SK-N-SH treated with all-trans-retinoic acid at 6 μM for 48 hours (cell line): ENCODE measurements around the gene PPFIA4.

ENCODE experiments used
- ATAC-seq: fragments of 200-7000 bp; cut with Tn5 transposase; 3 replicates; pipeline ENCODE4 v1.9.1; 2020; ENCODE audit warnings: mild to moderate bottlenecking, moderate library complexity
- ARNTL ChIP-seq: fragments of 450-650 bp; formaldehyde crosslinking; IDR thresholded peaks from 2 replicates; pipeline ENCODE4 v1.5.0; 2020; ENCODE audit warnings: low read depth, mild to moderate bottlenecking, moderate library complexity, borderline replicate concordance
- BACH2 ChIP-seq: fragments of 250-450 bp; sonication (Bioruptor Pico); IDR thresholded peaks from 2 replicates; pipeline ENCODE4 v1.9.0; 2021; ENCODE audit warnings: mild to moderate bottlenecking, borderline replicate concordance
- CSDC2 ChIP-seq: fragments of 250-450 bp; sonication (Bioruptor Pico); IDR thresholded peaks from 2 replicates; pipeline ENCODE4 v1.5.0; 2020; ENCODE audit warnings: mild to moderate bottlenecking, moderate library complexity
- ESRRG ChIP-seq: fragments of 250-450 bp; sonication (Bioruptor Pico); IDR thresholded peaks from 2 replicates; pipeline ENCODE4 v1.6.1; 2021; ENCODE audit warnings: mild to moderate bottlenecking
- GLIS3 ChIP-seq: fragments of 250-450 bp; sonication (Bioruptor Pico); IDR thresholded peaks from 2 replicates; pipeline ENCODE4 v1.5.0; 2020; ENCODE audit warnings: mild to moderate bottlenecking, moderate library complexity
- ISL1 ChIP-seq: fragments of 250-450 bp; sonication (Bioruptor Pico); IDR thresholded peaks from 2 replicates; pipeline ENCODE4 v2.1.2; 2022; ENCODE audit warnings: mild to moderate bottlenecking, moderate library complexity
- OSR1 ChIP-seq: fragments of 250-450 bp; sonication (Bioruptor Pico); IDR thresholded peaks from 2 replicates; pipeline ENCODE4 v1.8.0; 2022; ENCODE audit warnings: moderate library complexity, mild to moderate bottlenecking, inconsistent platforms
- PPARA ChIP-seq: fragments of 250-450 bp; sonication (Bioruptor Pico); IDR thresholded peaks from 2 replicates; pipeline ENCODE4 v1.5.0; 2020; ENCODE audit warnings: mild to moderate bottlenecking, borderline replicate concordance
- RARB ChIP-seq: fragments of 250-450 bp; sonication (Bioruptor Pico); IDR thresholded peaks from 2 replicates; pipeline ENCODE4 v1.8.0; 2021; ENCODE audit warnings: mild to moderate bottlenecking, moderate library complexity
- SNAI2 ChIP-seq: fragments of 250-450 bp; sonication (Bioruptor Pico); IDR thresholded peaks from 2 replicates; pipeline ENCODE4 v1.5.0; 2020; ENCODE audit warnings: mild to moderate bottlenecking, moderate library complexity
- TCF4 ChIP-seq: fragments of 250-450 bp; sonication (Bioruptor Pico); IDR thresholded peaks from 2 replicates; pipeline ENCODE4 v1.8.0; 2021; ENCODE audit warnings: mild to moderate bottlenecking, moderate library complexity, borderline replicate concordance
- TOX ChIP-seq: fragments of 250-450 bp; sonication (Bioruptor Pico); IDR thresholded peaks from 2 replicates; pipeline ENCODE4 v1.8.0; 2021; ENCODE audit warnings: mild to moderate bottlenecking, moderate library complexity, borderline replicate concordance
- ZC3H10 ChIP-seq: fragments of 250-450 bp; sonication (Bioruptor Pico); IDR thresholded peaks from 2 replicates; pipeline ENCODE4 v1.5.1; 2021; ENCODE audit warnings: mild to moderate bottlenecking, moderate library complexity
- ZFP3 ChIP-seq: fragments of 250-450 bp; sonication (Bioruptor Pico); IDR thresholded peaks from 2 replicates; pipeline ENCODE4 v1.5.0; 2020; ENCODE audit warnings: mild to moderate bottlenecking, moderate library complexity
- ZFP30 ChIP-seq: fragments of 450-650 bp; formaldehyde crosslinking; IDR thresholded peaks from 2 replicates; pipeline ENCODE4 v1.5.0; 2022; ENCODE audit warnings: mild to moderate bottlenecking, moderate library complexity
- ZNF565 ChIP-seq: fragments of 450-650 bp; formaldehyde crosslinking; conservative IDR thresholded peaks from 2 replicates; pipeline ENCODE4 v1.5.0; 2020; ENCODE audit warnings: low read depth, mild to moderate bottlenecking, moderate library complexity
- ZNF70 ChIP-seq: fragments of 450-650 bp; formaldehyde crosslinking; IDR thresholded peaks from 2 replicates; pipeline ENCODE4 v1.5.0; 2020; ENCODE audit warnings: mild to moderate bottlenecking, moderate library complexity
- ZNF8 ChIP-seq: fragments of 450-650 bp; formaldehyde crosslinking; IDR thresholded peaks from 2 replicates; pipeline ENCODE4 v1.5.0; 2020; ENCODE audit warnings: mild to moderate bottlenecking, moderate library complexity
- TF ChIP-seq, protein P1 (sequence below): fragments of 250-450 bp; sonication (Bioruptor Pico); IDR thresholded peaks from 2 replicates; pipeline ENCODE4 v1.5.0; 2020; ENCODE audit warnings: mild to moderate bottlenecking, moderate library complexity
- TF ChIP-seq, protein P2 (sequence below): fragments of 250-450 bp; sonication (Bioruptor Pico); IDR thresholded peaks from 2 replicates; pipeline ENCODE4 v1.5.1; 2020; ENCODE audit warnings: low read depth, mild to moderate bottlenecking, moderate library complexity
- TF ChIP-seq, protein P3 (sequence below): fragments of 250-450 bp; sonication (Bioruptor Pico); IDR thresholded peaks from 2 replicates; pipeline ENCODE4 v1.5.1; 2021; ENCODE audit warnings: mild to moderate bottlenecking, moderate library complexity
- TF ChIP-seq, protein P4 (sequence below): fragments of 250-450 bp; sonication (Bioruptor Pico); IDR thresholded peaks from 2 replicates; pipeline ENCODE4 v1.8.0; 2020; ENCODE audit warnings: mild to moderate bottlenecking, moderate library complexity, borderline replicate concordance
- TF ChIP-seq, protein P5 (sequence below): fragments of 250-450 bp; sonication (Bioruptor Pico); IDR thresholded peaks from 2 replicates; pipeline ENCODE4 v1.8.0; 2021; ENCODE audit warnings: low read depth, mild to moderate bottlenecking, moderate library complexity, borderline replicate concordance

Gene PPFIA4

DNA sequence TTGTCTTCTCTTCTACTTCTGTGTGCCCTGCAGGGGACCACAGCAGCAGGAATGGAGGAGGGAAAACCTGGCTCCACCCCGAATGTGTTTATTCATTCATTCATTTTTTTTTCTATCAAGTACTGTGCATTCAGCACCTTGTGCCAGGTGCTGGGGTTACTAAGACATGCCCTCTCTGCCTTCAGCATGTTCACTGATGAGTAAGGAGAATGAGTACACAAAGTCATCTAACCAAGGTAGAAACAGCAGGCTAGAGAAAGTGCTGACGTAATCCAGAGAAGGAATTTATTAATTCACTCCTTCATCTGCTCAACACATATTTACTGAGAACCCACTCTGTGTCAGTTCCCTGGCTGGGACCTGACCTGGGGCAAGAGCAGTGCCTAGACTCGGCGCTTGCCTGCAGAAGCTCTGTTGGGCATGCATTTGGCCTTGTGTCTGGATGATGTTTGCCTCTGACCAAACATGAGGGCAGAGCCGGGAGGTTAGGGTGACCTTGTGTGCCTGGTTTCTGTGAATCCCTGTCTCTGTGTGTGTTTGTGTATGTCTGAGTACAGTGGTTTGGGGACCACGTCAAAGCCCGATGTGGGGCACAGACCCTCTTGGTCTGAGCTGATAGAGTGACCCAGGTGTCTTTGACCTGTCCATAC, 62.8 kb downstream of the PPFIA4 start:
- TF ChIP-seq OSR1 (CRISPR knock-in tag) (no peak), ZC3H10 (no peak), PPARA (CRISPR knock-in tag) (no peak), ISL1 (no peak), ZFP30 (no peak), ZNF70 (CRISPR knock-in tag) (no peak), CSDC2 (CRISPR knock-in tag) (no peak), ZFP3 (CRISPR knock-in tag) (no peak), ZNF565 (no peak), ZNF8 (CRISPR knock-in tag) (no peak), ESRRG (CRISPR knock-in tag) (no peak), SNAI2 (CRISPR knock-in tag) (no peak), TOX (no peak), RARB (CRISPR knock-in tag) (no peak), ARNTL (no peak), GLIS3 (CRISPR knock-in tag) (no peak), BACH2 (CRISPR knock-in tag) (no peak)
- TF ChIP-seq, protein P1, sequence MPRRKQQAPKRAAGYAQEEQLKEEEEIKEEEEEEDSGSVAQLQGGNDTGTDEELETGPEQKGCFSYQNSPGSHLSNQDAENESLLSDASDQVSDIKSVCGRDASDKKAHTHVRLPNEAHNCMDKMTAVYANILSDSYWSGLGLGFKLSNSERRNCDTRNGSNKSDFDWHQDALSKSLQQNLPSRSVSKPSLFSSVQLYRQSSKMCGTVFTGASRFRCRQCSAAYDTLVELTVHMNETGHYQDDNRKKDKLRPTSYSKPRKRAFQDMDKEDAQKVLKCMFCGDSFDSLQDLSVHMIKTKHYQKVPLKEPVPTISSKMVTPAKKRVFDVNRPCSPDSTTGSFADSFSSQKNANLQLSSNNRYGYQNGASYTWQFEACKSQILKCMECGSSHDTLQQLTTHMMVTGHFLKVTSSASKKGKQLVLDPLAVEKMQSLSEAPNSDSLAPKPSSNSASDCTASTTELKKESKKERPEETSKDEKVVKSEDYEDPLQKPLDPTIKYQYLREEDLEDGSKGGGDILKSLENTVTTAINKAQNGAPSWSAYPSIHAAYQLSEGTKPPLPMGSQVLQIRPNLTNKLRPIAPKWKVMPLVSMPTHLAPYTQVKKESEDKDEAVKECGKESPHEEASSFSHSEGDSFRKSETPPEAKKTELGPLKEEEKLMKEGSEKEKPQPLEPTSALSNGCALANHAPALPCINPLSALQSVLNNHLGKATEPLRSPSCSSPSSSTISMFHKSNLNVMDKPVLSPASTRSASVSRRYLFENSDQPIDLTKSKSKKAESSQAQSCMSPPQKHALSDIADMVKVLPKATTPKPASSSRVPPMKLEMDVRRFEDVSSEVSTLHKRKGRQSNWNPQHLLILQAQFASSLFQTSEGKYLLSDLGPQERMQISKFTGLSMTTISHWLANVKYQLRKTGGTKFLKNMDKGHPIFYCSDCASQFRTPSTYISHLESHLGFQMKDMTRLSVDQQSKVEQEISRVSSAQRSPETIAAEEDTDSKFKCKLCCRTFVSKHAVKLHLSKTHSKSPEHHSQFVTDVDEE (CRISPR knock-in tag) = no peak
- TF ChIP-seq, protein P2, sequence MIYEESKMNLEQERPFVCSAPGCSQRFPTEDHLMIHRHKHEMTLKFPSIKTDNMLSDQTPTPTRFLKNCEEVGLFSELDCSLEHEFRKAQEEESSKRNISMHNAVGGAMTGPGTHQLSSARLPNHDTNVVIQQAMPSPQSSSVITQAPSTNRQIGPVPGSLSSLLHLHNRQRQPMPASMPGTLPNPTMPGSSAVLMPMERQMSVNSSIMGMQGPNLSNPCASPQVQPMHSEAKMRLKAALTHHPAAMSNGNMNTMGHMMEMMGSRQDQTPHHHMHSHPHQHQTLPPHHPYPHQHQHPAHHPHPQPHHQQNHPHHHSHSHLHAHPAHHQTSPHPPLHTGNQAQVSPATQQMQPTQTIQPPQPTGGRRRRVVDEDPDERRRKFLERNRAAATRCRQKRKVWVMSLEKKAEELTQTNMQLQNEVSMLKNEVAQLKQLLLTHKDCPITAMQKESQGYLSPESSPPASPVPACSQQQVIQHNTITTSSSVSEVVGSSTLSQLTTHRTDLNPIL (CRISPR knock-in tag) = no peak
- TF ChIP-seq, protein P3, sequence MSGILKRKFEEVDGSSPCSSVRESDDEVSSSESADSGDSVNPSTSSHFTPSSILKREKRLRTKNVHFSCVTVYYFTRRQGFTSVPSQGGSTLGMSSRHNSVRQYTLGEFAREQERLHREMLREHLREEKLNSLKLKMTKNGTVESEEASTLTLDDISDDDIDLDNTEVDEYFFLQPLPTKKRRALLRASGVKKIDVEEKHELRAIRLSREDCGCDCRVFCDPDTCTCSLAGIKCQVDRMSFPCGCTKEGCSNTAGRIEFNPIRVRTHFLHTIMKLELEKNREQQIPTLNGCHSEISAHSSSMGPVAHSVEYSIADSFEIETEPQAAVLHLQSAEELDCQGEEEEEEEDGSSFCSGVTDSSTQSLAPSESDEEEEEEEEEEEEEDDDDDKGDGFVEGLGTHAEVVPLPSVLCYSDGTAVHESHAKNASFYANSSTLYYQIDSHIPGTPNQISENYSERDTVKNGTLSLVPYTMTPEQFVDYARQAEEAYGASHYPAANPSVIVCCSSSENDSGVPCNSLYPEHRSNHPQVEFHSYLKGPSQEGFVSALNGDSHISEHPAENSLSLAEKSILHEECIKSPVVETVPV (CRISPR knock-in tag) = no peak
- ATAC-seq = no peak

DNA sequence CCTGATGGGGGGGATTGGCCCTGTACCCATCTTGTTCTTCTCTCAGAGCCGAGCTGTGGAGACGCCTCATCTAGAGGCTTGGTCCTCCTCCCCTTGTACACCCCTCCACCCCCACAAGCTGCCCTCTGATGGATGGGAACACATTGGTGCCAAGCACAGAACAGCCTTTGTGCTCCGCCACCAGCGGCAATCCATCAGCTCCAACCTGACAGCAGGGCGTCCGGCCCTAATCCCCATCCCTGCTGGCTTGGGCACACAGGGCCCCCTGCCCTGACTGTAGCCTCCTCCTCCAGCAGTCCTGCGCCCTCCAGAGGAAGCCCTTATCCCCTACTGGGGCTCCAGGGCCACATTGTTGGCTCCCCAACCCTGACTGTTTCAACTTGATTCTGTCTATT, 63.4 kb downstream of the PPFIA4 start:
- no peak for ATAC-seq
- TF ChIP-seq ISL1 (no peak), ZFP30 (no peak), PPARA (CRISPR knock-in tag) (no peak), TCF4 (CRISPR knock-in tag) (no peak), ZNF8 (CRISPR knock-in tag) (no peak)
- TF ChIP-seq, protein P4, sequence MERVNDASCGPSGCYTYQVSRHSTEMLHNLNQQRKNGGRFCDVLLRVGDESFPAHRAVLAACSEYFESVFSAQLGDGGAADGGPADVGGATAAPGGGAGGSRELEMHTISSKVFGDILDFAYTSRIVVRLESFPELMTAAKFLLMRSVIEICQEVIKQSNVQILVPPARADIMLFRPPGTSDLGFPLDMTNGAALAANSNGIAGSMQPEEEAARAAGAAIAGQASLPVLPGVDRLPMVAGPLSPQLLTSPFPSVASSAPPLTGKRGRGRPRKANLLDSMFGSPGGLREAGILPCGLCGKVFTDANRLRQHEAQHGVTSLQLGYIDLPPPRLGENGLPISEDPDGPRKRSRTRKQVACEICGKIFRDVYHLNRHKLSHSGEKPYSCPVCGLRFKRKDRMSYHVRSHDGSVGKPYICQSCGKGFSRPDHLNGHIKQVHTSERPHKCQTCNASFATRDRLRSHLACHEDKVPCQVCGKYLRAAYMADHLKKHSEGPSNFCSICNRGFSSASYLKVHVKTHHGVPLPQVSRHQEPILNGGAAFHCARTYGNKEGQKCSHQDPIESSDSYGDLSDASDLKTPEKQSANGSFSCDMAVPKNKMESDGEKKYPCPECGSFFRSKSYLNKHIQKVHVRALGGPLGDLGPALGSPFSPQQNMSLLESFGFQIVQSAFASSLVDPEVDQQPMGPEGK = no peak

DNA sequence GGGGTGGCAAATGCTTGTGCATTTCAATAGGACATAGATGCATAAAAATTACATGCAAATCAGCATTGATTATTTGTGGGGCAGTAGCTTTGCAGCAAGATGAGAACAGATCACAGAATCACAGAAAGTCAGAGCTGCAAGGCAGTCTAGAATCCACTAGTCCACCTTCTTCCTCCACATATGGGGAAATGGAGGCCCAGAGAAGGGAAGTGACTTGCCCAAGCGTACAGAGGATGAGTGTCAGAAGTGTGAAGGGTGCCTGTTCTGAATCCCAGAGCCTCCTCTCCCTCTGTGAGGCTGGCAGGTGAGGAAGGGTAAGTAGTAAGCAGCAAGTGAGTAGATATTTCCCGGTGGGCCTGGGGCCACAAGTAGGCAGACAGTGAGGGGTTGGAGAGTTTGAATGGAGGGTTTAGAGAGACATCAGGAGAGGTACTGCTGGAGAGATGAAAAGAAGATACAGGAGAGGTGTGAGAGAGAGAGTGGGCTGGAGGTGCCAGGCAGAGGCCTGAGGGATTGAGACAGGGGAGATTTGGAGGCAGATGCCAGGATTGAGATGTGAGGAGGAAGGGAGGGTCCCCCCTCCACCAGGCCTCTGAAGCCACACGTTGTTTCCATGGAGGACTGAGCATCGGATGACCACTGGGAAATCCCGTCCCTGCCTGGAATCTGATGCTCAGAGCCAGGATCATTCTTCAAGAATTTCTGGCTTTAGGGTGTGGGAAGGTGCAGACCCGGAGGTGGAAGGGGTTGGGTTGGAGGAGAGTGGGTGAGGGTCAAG, 64.3 kb downstream of the PPFIA4 start:
- peak; percentile 35 for ATAC-seq
- no peak for TF ChIP-seq CSDC2 (CRISPR knock-in tag)
- TF ChIP-seq, protein P5, sequence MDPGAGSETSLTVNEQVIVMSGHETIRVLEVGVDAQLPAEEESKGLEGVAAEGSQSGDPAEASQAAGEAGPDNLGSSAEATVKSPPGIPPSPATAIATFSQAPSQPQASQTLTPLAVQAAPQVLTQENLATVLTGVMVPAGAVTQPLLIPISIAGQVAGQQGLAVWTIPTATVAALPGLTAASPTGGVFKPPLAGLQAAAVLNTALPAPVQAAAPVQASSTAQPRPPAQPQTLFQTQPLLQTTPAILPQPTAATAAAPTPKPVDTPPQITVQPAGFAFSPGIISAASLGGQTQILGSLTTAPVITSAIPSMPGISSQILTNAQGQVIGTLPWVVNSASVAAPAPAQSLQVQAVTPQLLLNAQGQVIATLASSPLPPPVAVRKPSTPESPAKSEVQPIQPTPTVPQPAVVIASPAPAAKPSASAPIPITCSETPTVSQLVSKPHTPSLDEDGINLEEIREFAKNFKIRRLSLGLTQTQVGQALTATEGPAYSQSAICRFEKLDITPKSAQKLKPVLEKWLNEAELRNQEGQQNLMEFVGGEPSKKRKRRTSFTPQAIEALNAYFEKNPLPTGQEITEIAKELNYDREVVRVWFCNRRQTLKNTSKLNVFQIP (CRISPR knock-in tag) = no peak
- TF ChIP-seq SNAI2 (CRISPR knock-in tag) = no peak
- no peak for TF ChIP-seq ZFP30
- TF ChIP-seq, protein P4 = no peak
- TF ChIP-seq ZC3H10 = no peak
- TF ChIP-seq, protein P1 (CRISPR knock-in tag) = no peak
- no peak for TF ChIP-seq ZNF565
- TF ChIP-seq ISL1 = no peak
